GM13976 (cell line): Measurements from ENCODE around the gene GJA1.

Experiments
- DNase-seq: peaks from one replicate; pipeline ENCODE4 v3.0.0; 2012; ENCODE audit warnings: low spot score
- in situ Hi-C: fragments of 300-500 bp; cut with MboI; formaldehyde crosslinking; loops from one replicate; pipeline ENCODE4 v1.12.0; 2022; ENCODE audit warnings: low sequenced_read_pairs, mixed read lengths, inconsistent platforms; ENCODE audit not compliant: unreplicated experiment
- TF ChIP-seq, protein P1 (sequence below): IDR thresholded peaks from 2 replicates; pipeline ENCODE4 v1.5.1; 2012; ENCODE audit warnings: borderline replicate concordance, mild to moderate bottlenecking; ENCODE audit not compliant: insufficient read depth; ENCODE audit errors: extremely low read depth, missing control alignments, control extremely low read depth

Gene GJA1

GRCh38 chr6:121482004-121482693 lies 46.7 kb downstream of the GJA1 start:
- in situ Hi-C loops = no loop called here
- no peak for DNase-seq
- TF ChIP-seq, protein P1, sequence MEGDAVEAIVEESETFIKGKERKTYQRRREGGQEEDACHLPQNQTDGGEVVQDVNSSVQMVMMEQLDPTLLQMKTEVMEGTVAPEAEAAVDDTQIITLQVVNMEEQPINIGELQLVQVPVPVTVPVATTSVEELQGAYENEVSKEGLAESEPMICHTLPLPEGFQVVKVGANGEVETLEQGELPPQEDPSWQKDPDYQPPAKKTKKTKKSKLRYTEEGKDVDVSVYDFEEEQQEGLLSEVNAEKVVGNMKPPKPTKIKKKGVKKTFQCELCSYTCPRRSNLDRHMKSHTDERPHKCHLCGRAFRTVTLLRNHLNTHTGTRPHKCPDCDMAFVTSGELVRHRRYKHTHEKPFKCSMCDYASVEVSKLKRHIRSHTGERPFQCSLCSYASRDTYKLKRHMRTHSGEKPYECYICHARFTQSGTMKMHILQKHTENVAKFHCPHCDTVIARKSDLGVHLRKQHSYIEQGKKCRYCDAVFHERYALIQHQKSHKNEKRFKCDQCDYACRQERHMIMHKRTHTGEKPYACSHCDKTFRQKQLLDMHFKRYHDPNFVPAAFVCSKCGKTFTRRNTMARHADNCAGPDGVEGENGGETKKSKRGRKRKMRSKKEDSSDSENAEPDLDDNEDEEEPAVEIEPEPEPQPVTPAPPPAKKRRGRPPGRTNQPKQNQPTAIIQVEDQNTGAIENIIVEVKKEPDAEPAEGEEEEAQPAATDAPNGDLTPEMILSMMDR = no peak

DNA sequence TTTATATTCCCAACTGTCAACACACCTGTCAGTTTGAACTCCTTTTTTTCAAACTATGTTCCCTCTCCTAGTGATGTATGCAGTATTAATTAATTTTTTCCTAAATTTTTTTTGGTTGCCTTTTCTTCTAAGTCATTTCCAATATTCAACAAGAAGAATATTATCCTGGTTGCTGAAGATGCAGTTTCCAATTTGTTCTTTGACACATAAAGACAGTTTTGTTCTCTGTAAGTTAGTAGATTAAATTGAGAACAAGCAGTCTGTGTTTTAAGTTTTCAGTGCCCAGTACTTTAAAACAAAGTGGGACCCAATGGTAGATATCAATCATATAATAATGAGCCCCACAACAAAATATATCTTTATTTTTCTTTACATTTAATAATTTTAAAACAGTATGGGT lies 47.3 kb downstream of the GJA1 start:
- TF ChIP-seq, protein P1 = no peak
- DNase-seq = no peak
- in situ Hi-C loops = no loop called here

GRCh38 chr6:121485359-121485811 lies 49.9 kb downstream of the GJA1 start:
- DNase-seq = no peak
- in situ Hi-C loops = no loop called here
- TF ChIP-seq, protein P1 = no peak

GRCh38 chr6:121491576-121491975 lies 56.1 kb downstream of the GJA1 start:
- TF ChIP-seq, protein P1 = no peak
- in situ Hi-C loops = no loop called here

GRCh38 chr6:121492536-121492935 lies 57.1 kb downstream of the GJA1 start:
- TF ChIP-seq, protein P1 = no peak
- in situ Hi-C loops = no loop called here
- DNase-seq = no peak

More at GRCh38 chr6:121491576-121491975, 56.1 kb downstream of the GJA1 start:
- no peak for DNase-seq

GRCh38 chr6:121497970-121498375 lies 62.5 kb downstream of the GJA1 start:
- in situ Hi-C loops = no loop called here
- DNase-seq = no peak
- TF ChIP-seq, protein P1 = no peak
